Pancreas (tissue), 10 donors: Measurements from ENCODE around the gene BTBD19. TPM values are rescaled to one million over a fixed set of nuclear protein-coding genes. Genes with fewer than 3 reads are reported as not detected.
"Not testable (repeated sequence)": the region's sequence is repeated elsewhere in the genome, so short reads cannot be mapped to it uniquely, and the experiment has no call there.

Source experiments
- ATAC-seq, 4 donors: fragments of 200-7000 bp; cut with Tn5 transposase; one replicate each; pipeline versions ENCODE4 v1.8.0 to v1.9.1; 2020; ENCODE audit warnings: mild to moderate bottlenecking in 4 of 4, moderate library complexity in 4 of 4
- DNase-seq, 6 donors: peaks; one replicate each; pipeline ENCODE4 v3.0.0-alpha.2; 2020
- FAIRE-seq: peaks from 2 replicates; lab custom pipeline; 2012; peaks lifted over from hg19 to GRCh38; lab: Jason Lieb, UNC
- H3K27ac ChIP-seq, 4 donors: fragments of 200-600 bp; sonication (generic); 1 replicate in 3 of 4; 2 replicates in 1 of 4; pipeline versions ENCODE4 v1.5.0 to v1.8.0; 2020
- H3K27me3 ChIP-seq, 4 donors: fragments of 200-600 bp; one replicate each; pipeline ENCODE4 v1.8.0; 2021
- H3K36me3 ChIP-seq, 3 donors: fragments of 200-600 bp; sonication (generic) in 1 of 3; one replicate each; pipeline versions ENCODE4 v1.5.0 to v1.8.0; 2020 to 2021
- H3K4me1 ChIP-seq, 3 donors: fragments of 200-600 bp; one replicate each; pipeline ENCODE4 v1.8.0; 2021
- H3K4me3 ChIP-seq, 4 donors: fragments of 200-600 bp; sonication (generic) in 2 of 4; one replicate each; pipeline versions ENCODE4 v1.5.0 to v1.8.0; 2020 to 2021
- H3K9me3 ChIP-seq, 4 donors: fragments of 200-600 bp; one replicate each; pipeline ENCODE4 v1.8.0; 2021
- WGBS, 2 donors: extraction: QIAGEN DNeasy Blood & Tissue Kit; methylation state at CpG; one replicate each; pipeline ENCODE4 v1.1.7; 2013; 5-methylcytosine and 5-hydroxymethylcytosine counted together
- intact Hi-C, 3 donors: fragments of 100-400 bp; cut with DNase I; formaldehyde crosslinking; loops; one replicate each; pipeline versions ENCODE4 v1.11.1 to v1.14.2; 2022
- polyA plus RNA-seq, 2 donors: library from polyadenylated mRNA; stranded (reverse); fragments of 200-250 nt; gene quantifications; one replicate each; pipeline ENCODE4 v1.2.3, GENCODE V29; 2013
- total RNA-seq, 6 donors: library from RNA; stranded (reverse); fragmentation: NEBNext Ultra II Directional in 4 of 6; extraction: Animal tissue kit (Norgen Biotek cat#: 25700) in 4 of 6; gene quantifications; one replicate each; pipeline versions ENCODE4 v1.2.1 to v1.2.4, GENCODE V29; 2021 to 2023
- TF ChIP-seq, protein P1 (sequence below), 4 donors: fragments of 200-600 bp; sonication (generic) in 3 of 4; IDR thresholded peaks; one replicate each; pipeline versions ENCODE4 v1.5.0 to v1.8.0; 2021; ENCODE audit warnings: antibody characterized with exemption in 4 of 4
- donor health status: healthy with polysubstance abuse.
- donor health status: DM: no; HTN: no; CAD: no; lungs with moderate emphysema.
- donor health status: DM: no; HTN: no; CAD: no.
- donor health status: control.
- donor health status: control.
- donor health status: Bipolar disorder and iron deficiency.
- donor health status: DM: yes; HTN: yes; CAD: no.
- donor health status: DM: no; HTN: no; CAD: no.
- donor health status: DM: no; HTN: no; CAD: no.
- donor health status: DM: yes; HTN: yes; CAD: no.

Gene BTBD19
- total and polyA plus RNA-seq, 8 donors, result 0.91 to 5.7 (median 2.6) TPM

DNA sequence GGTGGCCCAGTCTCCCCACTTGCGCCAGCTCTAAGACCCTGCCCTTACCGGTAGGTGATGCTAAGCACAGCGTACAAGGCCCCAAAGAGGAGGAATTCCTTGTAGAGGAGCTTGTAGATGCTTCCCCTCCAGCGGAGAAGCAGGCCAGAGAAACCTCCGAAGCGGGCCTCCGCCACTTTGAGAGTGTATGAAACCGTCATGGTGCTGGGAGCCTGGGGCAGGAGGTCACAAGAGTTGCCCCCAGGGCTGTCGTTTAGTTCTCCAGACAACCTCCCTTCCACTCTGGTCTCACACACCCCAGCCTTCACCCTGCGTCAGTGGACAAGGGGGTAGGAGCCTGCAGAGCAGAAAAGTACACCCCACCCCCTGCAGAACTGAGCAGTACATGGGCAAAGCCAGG, 20.8 kb upstream of the BTBD19 start:
- 94 to 95% methylated on average over 10 of the region's 10 CpGs for WGBS, 2 donors
- ATAC-seq (no peak), FAIRE-seq (no peak), DNase-seq (peak in 2 of 6 donors; percentile 12 to 55)
- Histone ChIP-seq H3K27me3 (no peaks in the 10 kb centered on the region), H3K4me1 (peaks cover 0 to 10% (median 0%) of the 10 kb centered on the region in 3 donors), H3K27ac (no peak overlapping the region), H3K4me3 (no peak overlapping the region), H3K36me3 (no peaks in the 10 kb centered on the region), H3K9me3 (no peaks in the 10 kb centered on the region)
- intact Hi-C loops, result loop anchor here in 1 of 3 donors (5.0 kb wide), 2 partner anchors 55 to 225 kb away; partner anchors contain the start of genes HECTD3, PTCH2 and UROD
- TF ChIP-seq, protein P1, sequence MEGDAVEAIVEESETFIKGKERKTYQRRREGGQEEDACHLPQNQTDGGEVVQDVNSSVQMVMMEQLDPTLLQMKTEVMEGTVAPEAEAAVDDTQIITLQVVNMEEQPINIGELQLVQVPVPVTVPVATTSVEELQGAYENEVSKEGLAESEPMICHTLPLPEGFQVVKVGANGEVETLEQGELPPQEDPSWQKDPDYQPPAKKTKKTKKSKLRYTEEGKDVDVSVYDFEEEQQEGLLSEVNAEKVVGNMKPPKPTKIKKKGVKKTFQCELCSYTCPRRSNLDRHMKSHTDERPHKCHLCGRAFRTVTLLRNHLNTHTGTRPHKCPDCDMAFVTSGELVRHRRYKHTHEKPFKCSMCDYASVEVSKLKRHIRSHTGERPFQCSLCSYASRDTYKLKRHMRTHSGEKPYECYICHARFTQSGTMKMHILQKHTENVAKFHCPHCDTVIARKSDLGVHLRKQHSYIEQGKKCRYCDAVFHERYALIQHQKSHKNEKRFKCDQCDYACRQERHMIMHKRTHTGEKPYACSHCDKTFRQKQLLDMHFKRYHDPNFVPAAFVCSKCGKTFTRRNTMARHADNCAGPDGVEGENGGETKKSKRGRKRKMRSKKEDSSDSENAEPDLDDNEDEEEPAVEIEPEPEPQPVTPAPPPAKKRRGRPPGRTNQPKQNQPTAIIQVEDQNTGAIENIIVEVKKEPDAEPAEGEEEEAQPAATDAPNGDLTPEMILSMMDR (IDR thresholded peaks at IDR 0.05), result no peak

DNA sequence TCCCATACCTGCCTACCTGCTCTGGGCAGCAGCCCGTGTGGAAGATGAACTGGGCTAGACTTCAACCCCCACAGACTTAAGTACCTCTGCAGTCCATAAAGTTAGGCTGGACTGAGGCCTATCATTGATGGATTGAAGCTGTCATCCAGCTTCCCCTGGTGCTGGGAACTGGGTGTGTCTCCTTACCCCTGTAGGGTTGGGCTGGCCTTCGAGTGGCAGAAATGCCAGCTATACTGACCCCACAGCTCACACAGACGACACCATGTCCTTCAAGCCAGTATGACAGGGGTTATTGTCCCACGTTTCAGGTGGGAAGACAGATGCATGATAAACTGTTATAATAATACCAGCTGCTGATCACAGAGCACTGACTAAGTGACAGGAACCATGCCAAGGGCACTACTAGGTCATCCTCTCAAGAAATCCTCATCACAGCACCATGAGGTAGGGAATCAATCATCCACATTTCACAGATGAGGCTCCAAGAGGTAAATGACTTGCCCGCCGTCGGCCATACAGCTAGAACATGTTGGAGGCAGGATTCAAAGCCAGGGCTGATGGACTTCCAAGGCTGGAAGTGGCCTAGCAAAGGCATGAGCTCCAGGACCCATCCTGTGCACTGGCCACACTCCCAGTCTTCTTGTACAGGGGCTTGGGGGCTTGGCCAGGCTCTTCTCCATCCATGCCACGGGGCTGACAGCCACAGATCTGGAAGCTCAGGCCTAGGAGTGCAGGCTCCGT, 20.0 kb upstream of the BTBD19 start, which contains the start of gene BEST4:
Gene BEST4 (minus strand): TSS at position 51 of the 741 bp plus-strand sequence. CDS start 465 bp downstream, outside the sequence.
- H3K9me3 ChIP-seq, result no peaks in the 10 kb centered on the region
- intact Hi-C loops, result loop anchor here in 1 of 3 donors (5.0 kb wide), 2 partner anchors 54 to 224 kb away; partner anchors contain the start of genes HECTD3, PTCH2 and UROD
- TF ChIP-seq, protein P1 (IDR thresholded peaks at IDR 0.05), result no peak
- FAIRE-seq (no peak), ATAC-seq (no peak), DNase-seq (no peak)
- no peak within 1 kb of the TSS for H3K4me3 ChIP-seq
- no peaks in the 10 kb centered on the region for H3K27me3 ChIP-seq
- no peak within 1 kb of the TSS for H3K27ac ChIP-seq
- H3K36me3 ChIP-seq, result no peaks in the 10 kb centered on the region
- peaks cover 0 to 10% (median 0%) of the 10 kb centered on the region in 3 donors for H3K4me1 ChIP-seq
- 78% methylated on average over 9 of the region's 9 CpGs for WGBS, 2 donors

DNA sequence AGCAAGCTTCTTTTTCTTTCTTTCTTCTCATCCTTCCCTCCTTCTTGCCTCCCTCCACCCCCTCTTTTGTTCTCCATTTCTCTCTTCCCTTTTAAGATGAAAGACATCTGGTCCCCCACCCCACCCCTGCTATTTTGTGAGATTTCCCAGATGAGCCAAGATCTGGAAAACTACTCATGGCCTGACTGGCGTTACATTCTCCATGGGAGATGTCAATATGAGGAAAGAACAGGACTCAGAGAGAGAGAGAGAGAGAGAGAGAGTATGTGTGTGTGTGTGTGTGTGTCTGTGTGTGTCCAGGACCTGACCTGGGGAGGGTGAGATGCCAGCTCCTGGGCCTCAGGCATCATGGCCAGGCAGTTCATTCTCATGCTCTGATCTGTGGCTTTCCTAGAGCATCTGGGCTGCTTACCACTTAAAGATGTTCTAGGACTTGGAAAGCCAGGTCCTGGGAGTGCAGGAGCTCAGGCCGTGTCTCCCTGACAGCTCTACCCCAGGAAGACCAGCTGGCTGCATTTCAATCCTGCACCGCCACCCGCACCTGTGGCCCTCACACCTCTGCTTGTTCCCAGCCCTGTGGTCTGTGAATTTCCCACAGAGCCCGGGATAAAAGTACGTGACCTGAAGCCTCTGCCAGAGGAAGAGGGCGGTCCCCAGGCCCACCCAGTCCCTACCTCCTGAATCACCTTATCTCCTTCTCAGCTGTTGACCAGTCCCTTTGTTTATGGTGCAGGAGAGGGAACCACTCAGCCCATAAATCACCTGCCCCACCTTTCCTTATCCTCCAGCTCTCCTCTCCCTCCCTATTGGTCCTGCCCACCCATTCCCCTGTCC, 17.1 kb upstream of the BTBD19 start:
- peak in 1 of 6 donors; percentile 28 for DNase-seq
- TF ChIP-seq, protein P1 (IDR thresholded peaks at IDR 0.05), result no peak
- 35 to 50% methylated on average over 7 of the region's 7 CpGs for WGBS, 2 donors
- H3K9me3 ChIP-seq, result no peaks in the 10 kb centered on the region
- ATAC-seq, result peak in 1 of 4 donors; percentile 10
- no peaks in the 10 kb centered on the region for H3K36me3 ChIP-seq
- H3K27ac ChIP-seq, result no peak overlapping the region
- FAIRE-seq, result no peak
- intact Hi-C loops, result loop anchor here in 1 of 3 donors (10.0 kb wide), 1 partner anchor 514 kb away; no protein-coding TSS in a partner anchor
- H3K4me1 ChIP-seq, result peaks cover 0 to 3% (median 0%) of the 10 kb centered on the region in 3 donors
- H3K27me3 ChIP-seq, result no peaks in the 10 kb centered on the region
- H3K4me3 ChIP-seq, result no peak overlapping the region

DNA sequence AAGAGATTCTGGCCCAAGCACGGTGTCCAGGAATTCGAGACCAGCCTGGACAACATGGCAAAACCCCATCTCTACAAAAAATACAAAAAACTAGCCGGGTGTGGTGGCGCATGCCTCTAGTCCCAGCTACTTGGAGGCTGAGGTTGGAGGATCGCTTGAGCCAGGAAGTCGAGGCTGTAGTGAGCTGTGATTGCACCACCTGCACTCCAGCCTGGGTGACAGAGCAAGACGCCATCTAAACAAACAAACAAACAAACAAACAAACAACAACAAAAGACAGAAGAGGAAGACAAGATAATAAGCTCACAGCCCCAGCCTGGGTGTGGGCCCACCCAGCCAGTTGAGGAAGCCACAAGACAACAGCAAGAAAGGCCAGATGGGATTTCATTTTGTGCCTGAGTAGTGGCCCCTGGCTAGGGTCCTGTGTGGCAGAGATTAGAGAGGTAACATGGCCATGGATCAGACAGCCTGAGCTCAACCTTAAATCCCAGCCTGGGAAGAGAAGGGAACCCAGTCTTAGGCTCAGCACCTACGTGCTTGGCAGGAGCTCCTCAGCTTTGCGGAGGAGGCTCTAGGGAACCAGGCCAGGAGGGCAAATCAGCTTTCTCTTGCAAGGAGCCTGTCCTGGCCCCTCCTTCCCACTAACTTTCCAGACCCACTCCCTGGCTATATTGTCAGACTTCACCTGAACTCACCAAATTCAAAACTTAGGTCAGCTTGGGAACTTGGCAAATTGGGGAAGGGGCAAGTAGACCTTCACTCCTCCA, 15.4 kb upstream of the BTBD19 start:
- H3K27ac ChIP-seq, result no peak overlapping the region
- H3K9me3 ChIP-seq, result no peaks in the 10 kb centered on the region
- peak in 2 of 6 donors; percentile 13 to 27 for DNase-seq
- WGBS, 2 donors, result 82 to 83% methylated on average over 9 of the region's 9 CpGs
- no peak overlapping the region for H3K4me3 ChIP-seq
- FAIRE-seq, result no peak
- no peaks in the 10 kb centered on the region for H3K4me1 ChIP-seq
- TF ChIP-seq, protein P1 (IDR thresholded peaks at IDR 0.05), result no peak
- intact Hi-C loops, result loop anchor here in 1 of 3 donors (10.0 kb wide), 1 partner anchor 512 kb away; no protein-coding TSS in a partner anchor
- no peak for ATAC-seq
- no peaks in the 10 kb centered on the region for H3K36me3 ChIP-seq
- H3K27me3 ChIP-seq, result no peaks in the 10 kb centered on the region

DNA sequence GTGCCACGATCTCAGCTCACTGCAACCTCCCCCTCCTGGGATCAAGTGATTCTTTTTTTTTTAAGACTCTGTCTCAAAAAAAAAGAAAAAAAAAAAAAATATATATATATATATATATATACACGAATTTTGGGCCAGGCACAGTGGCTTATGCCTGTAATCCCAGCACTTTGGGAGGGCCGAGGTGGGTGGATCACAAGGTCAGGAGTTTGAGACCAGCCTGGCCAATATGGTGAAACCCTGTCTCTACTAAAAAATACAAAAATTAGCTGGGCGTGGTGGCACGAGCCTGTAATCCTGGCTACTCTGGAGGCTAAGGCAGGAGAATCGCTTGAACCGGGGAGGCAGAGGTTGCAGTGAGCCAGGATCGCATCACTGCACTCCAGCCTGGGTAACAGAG, 10.4 kb upstream of the BTBD19 start:
- peak in 2 of 6 donors; percentile 11 to 14 for DNase-seq
- H3K4me1 ChIP-seq, result peaks cover 0 to 15% (median 3%) of the 10 kb centered on the region in 3 donors
- not testable (repeated sequence) for H3K27me3 ChIP-seq, ATAC-seq, H3K27ac ChIP-seq, H3K9me3 ChIP-seq, H3K4me3 ChIP-seq, FAIRE-seq, H3K36me3 ChIP-seq
- WGBS, 2 donors, result 80 to 87% methylated on average over 8 of the region's 8 CpGs
- intact Hi-C loops, result loop anchor here in 1 of 3 donors (10.0 kb wide), 1 partner anchor 507 kb away; no protein-coding TSS in a partner anchor
